IMR-90 (cell line): Measurements from ENCODE around the gene XKR7. TPM values are rescaled to one million over a fixed set of nuclear protein-coding genes. Genes with fewer than 3 reads are reported as not detected.

Experiments
- ATAC-seq: fragments of 200-7000 bp; cut with Tn5 transposase; 2 replicates; pipeline ENCODE4 v1.9.1; 2020; ENCODE audit warnings: low read depth, mild to moderate bottlenecking, moderate library complexity
- BruUV-seq: library from RNA; stranded (reverse); fragments of 400-500 nt; replicated peaks from 2 replicates; lab custom pipeline; 2021; lab: Mats Ljungman, UMichigan
- CTCF ChIA-PET: fragments of 300-600 bp; formaldehyde crosslinking; extraction: SDS; loops from one replicate; lab custom pipeline; 2021; ENCODE audit warnings: antibody characterized with exemption; lab: Yijun Ruan, JAX
- POLR2A ChIA-PET: fragments of 300-600 bp; sonication (Branson Sonifier 250); formaldehyde crosslinking; loops from one replicate; lab custom pipeline; 2022; ENCODE audit warnings: antibody characterized with exemption; ENCODE audit not compliant: unreplicated experiment; lab: Charles Lee
- DNase-seq: peaks from one replicate; pipeline ENCODE4 v3.0.0; 2013
- H2AFZ ChIP-seq: replicated peaks from 2 replicates; pipeline ENCODE3; 2013; ENCODE audit warnings: low read length, mild to moderate bottlenecking; ENCODE audit not compliant: poor library complexity
- H2AK5ac ChIP-seq: 2 replicates; pipeline ENCODE4 v1.6.1; 2013; ENCODE audit warnings: low read depth, low read length, inconsistent platforms
- H2AK9ac ChIP-seq: replicated peaks from 2 replicates; pipeline ENCODE3; 2013; ENCODE audit warnings: mild to moderate bottlenecking, low read depth, low read length, moderate library complexity; ENCODE audit not compliant: poor library complexity
- H2BK120ac ChIP-seq: 2 replicates; pipeline ENCODE4 v1.6.1; 2013; ENCODE audit warnings: low read depth, low read length, inconsistent platforms
- H2BK15ac ChIP-seq: 3 replicates; pipeline ENCODE4 v1.6.1; 2013; ENCODE audit warnings: low read depth, low read length, inconsistent platforms
- H2BK20ac ChIP-seq: 2 replicates; pipeline ENCODE4 v1.6.1; 2013; ENCODE audit warnings: low read depth, mild to moderate bottlenecking, inconsistent platforms, low read length, moderate library complexity
- H2BK5ac ChIP-seq: 2 replicates; pipeline ENCODE4 v1.6.1; 2013; ENCODE audit warnings: mild to moderate bottlenecking, low read depth, low read length, inconsistent platforms; ENCODE audit not compliant: poor library complexity, severe bottlenecking
- H3K14ac ChIP-seq: replicated peaks from 2 replicates; pipeline ENCODE4 v1.6.1; 2013; ENCODE audit warnings: low read depth, low read length, inconsistent platforms
- H3K18ac ChIP-seq: 2 replicates; pipeline ENCODE4 v1.6.1; 2013; ENCODE audit warnings: low read depth, low read length, control low read depth
- H3K23ac ChIP-seq: 2 replicates; pipeline ENCODE4 v1.6.1; 2013; ENCODE audit warnings: low read depth, low read length, inconsistent platforms
- H3K27ac ChIP-seq: 2 replicates; pipeline ENCODE4 v1.5.1; 2013; ENCODE audit warnings: mild to moderate bottlenecking, control low read depth, low read length; ENCODE audit not compliant: insufficient read depth
- H3K27me3 ChIP-seq: 2 replicates; pipeline ENCODE4 v1.6.1; 2013; ENCODE audit warnings: low read length; ENCODE audit not compliant: control insufficient read depth, insufficient read depth
- H3K36me3 ChIP-seq: 2 replicates; pipeline ENCODE4 v1.6.1; 2013; ENCODE audit warnings: low read length, mixed read lengths; ENCODE audit not compliant: control insufficient read depth, insufficient read depth
- H3K4ac ChIP-seq: 2 replicates; pipeline ENCODE4 v1.6.1; 2013; ENCODE audit warnings: low read depth, low read length, inconsistent platforms
- H3K4me1 ChIP-seq: 2 replicates; pipeline ENCODE4 v1.6.1; 2013; ENCODE audit warnings: low read length, mixed read lengths; ENCODE audit not compliant: control insufficient read depth, insufficient read depth
- H3K4me2 ChIP-seq: 2 replicates; pipeline ENCODE4 v1.6.1; 2013; ENCODE audit warnings: low read depth, mild to moderate bottlenecking, control low read depth, low read length, moderate library complexity
- H3K4me3 ChIP-seq: 2 replicates; pipeline ENCODE4 v1.5.1; 2013; ENCODE audit warnings: low read depth, mild to moderate bottlenecking, control low read depth, low read length, moderate library complexity; ENCODE audit not compliant: insufficient read depth
- H3K56ac ChIP-seq: 2 replicates; pipeline ENCODE4 v1.6.1; 2013; ENCODE audit warnings: low read length, inconsistent platforms; ENCODE audit not compliant: insufficient read depth; ENCODE audit errors: extremely low read depth
- H3K79me1 ChIP-seq, 2 experiments: 2 replicates each; pipeline ENCODE4 v1.6.1; 2013; ENCODE audit warnings: low read length in 2 of 2, inconsistent platforms in 1 of 2, low read depth in 1 of 2
- H3K9ac ChIP-seq: 2 replicates; pipeline ENCODE4 v1.6.1; 2013; ENCODE audit warnings: low read depth, low read length, control low read depth
- H3K9me1 ChIP-seq: 2 replicates; pipeline ENCODE4 v1.6.1; 2013; ENCODE audit warnings: low read length, inconsistent platforms; ENCODE audit not compliant: insufficient read depth
- H3K9me3 ChIP-seq: 2 replicates; pipeline ENCODE4 v1.6.1; 2013; ENCODE audit warnings: low read length; ENCODE audit not compliant: control insufficient read depth, insufficient read depth
- H4K20me1 ChIP-seq: 2 replicates; pipeline ENCODE4 v1.6.1; 2013; ENCODE audit warnings: low read length, inconsistent platforms; ENCODE audit not compliant: insufficient read depth
- H4K5ac ChIP-seq: 2 replicates; pipeline ENCODE4 v1.6.1; 2013; ENCODE audit warnings: mild to moderate bottlenecking, low read depth, low read length, control low read depth
- H4K8ac ChIP-seq, 2 experiments: 2 replicates each; pipeline ENCODE4 v1.6.1; 2013; ENCODE audit warnings: low read depth in 2 of 2, low read length in 2 of 2, control low read depth in 1 of 2, inconsistent platforms in 1 of 2
- H4K91ac ChIP-seq: 2 replicates; pipeline ENCODE4 v1.6.1; 2013; ENCODE audit warnings: low read depth, low read length, inconsistent platforms; ENCODE audit not compliant: insufficient read depth
- BHLHE40 ChIP-seq: fragments of 150-350 bp; IDR thresholded peaks from 2 replicates; pipeline ENCODE4 v1.6.1; 2016; ENCODE audit warnings: mild to moderate bottlenecking, low read depth, low read length
- CEBPB ChIP-seq: IDR thresholded peaks from 2 replicates; pipeline ENCODE4 v1.6.1; 2012; ENCODE audit warnings: low read depth, low read length, improper control_type of control experiment
- CHD1 ChIP-seq: IDR thresholded peaks from 2 replicates; pipeline ENCODE4 v1.6.1; 2012; ENCODE audit warnings: low read depth, low read length, improper control_type of control experiment
- FOS ChIP-seq: fragments of 150-350 bp; IDR thresholded peaks from 2 replicates; pipeline ENCODE4 v1.6.1; 2016; ENCODE audit warnings: low read depth, low read length
- MAFK ChIP-seq: IDR thresholded peaks from 2 replicates; pipeline ENCODE4 v1.6.1; 2012; ENCODE audit warnings: low read depth, low read length, improper control_type of control experiment
- NFE2L2 ChIP-seq: fragments of 150-350 bp; IDR thresholded peaks from 2 replicates; pipeline ENCODE4 v1.6.1; 2016; ENCODE audit warnings: low read depth, mild to moderate bottlenecking, low read length
- RAD21 ChIP-seq: IDR thresholded peaks from 2 replicates; pipeline ENCODE4 v1.6.1; 2012; ENCODE audit warnings: low read length, improper control_type of control experiment
- RCOR1 ChIP-seq: IDR thresholded peaks from 2 replicates; pipeline ENCODE4 v1.6.1; 2012; ENCODE audit warnings: mild to moderate bottlenecking, low read length, improper control_type of control experiment; ENCODE audit not compliant: insufficient replicate concordance
- SMC3 ChIP-seq: fragments of 150-350 bp; IDR thresholded peaks from 2 replicates; pipeline ENCODE4 v1.6.1; 2016; ENCODE audit warnings: low read depth, mild to moderate bottlenecking, antibody characterized with exemption, low read length, moderate library complexity
- WGBS, 2 experiments: methylation state at CpG; one replicate each; pipeline versions ENCODE4 v1.1.5 to v1.1.7; 2013; ENCODE audit warnings: missing lambda C conversion rate in 2 of 2; ENCODE audit not compliant: insufficient read length in 1 of 2; ENCODE audit errors: extremely low coverage in 2 of 2; 5-methylcytosine and 5-hydroxymethylcytosine counted together
- dilution Hi-C: fragments of 300-500 bp; cut with HindIII; formaldehyde crosslinking; loops from one replicate; pipeline ENCODE4 v1.14.3; 2018; ENCODE audit warnings: low sequenced_read_pairs; ENCODE audit not compliant: unreplicated experiment
- in situ Hi-C: fragments of 300-500 bp; cut with MboI; formaldehyde crosslinking; loops from 3 replicates; pipeline ENCODE4 v1.14.3; 2019; ENCODE audit warnings: low sequenced_read_pairs, inconsistent platforms, mixed read lengths
- intact Hi-C: fragments of 100-400 bp; cut with micrococcal nuclease; formaldehyde crosslinking; loops from 2 replicates; pipeline ENCODE4 v1.10.0; 2022
- polyA plus RNA-seq, 3 experiments: library from polyadenylated mRNA; depleted of rRNA; stranded (reverse); fragments of >200 nt; gene quantifications; 2 replicates each; pipeline ENCODE4 v1.2.3, GENCODE V29; 2012; ENCODE audit warnings: low replicate concordance in 1 of 3
- total RNA-seq: library from RNA; depleted of rRNA; stranded (reverse); fragments of >200 nt; gene quantifications from 2 replicates; pipeline ENCODE4 v1.2.3, GENCODE V29; 2012
- TF ChIP-seq, protein P1 (sequence below): conservative IDR thresholded peaks from 2 replicates; pipeline ENCODE4 v1.5.1; 2012; ENCODE audit warnings: mild to moderate bottlenecking, low read depth, low read length, improper control_type of control experiment

XKR7 gene
- total and polyA plus RNA-seq, 2 of the 4 experiments (the other 2 are of a cell fraction) = not detected

DNA sequence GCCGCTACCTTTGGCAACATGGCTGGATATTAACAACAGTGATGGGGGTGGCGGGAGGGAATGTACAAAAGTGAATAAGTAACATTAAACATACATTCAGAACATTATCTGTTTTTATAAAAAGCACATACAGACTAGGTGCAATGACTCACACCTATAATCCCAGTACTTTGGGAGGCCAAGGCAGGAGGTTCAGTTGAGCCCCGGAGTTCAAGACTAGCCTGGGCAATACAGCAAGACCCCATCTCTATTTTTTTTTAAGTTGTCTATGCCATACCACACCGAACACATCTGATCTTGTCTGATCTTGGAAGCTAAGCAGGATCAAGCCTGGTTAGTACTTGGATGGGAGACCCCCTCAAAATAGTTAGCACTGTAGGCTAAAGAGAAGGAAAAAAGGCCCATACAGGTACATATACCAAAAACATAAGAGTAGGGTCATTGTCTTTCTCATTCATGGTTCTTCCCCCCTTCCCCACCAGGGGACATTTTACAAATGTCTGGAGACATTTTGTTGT is 82.4 kb downstream of the XKR7 start:
- Histone ChIP-seq H3K23ac (no peak overlapping the region), H4K8ac (no peak overlapping the region), H2AFZ (no peak overlapping the region), H2BK20ac (no peak overlapping the region), H3K79me1 (no peaks in the 10 kb centered on the region), H3K56ac (no peak overlapping the region), H4K91ac (no peak overlapping the region), H3K27me3 (peaks cover 60% of the 10 kb centered on the region), H2AK5ac (no peak overlapping the region), H2BK15ac (no peak overlapping the region), H3K36me3 (no peaks in the 10 kb centered on the region), H3K9ac (no peak overlapping the region), H2BK5ac (no peak overlapping the region), H3K4me3 (no peak overlapping the region), H3K27ac (no peak overlapping the region), H3K14ac (no peak overlapping the region), H3K4me1 (no peaks in the 10 kb centered on the region), H4K20me1 (no peaks in the 10 kb centered on the region), H3K9me3 (peaks cover 7% of the 10 kb centered on the region), H3K4ac (no peak overlapping the region), H2AK9ac (no peak overlapping the region), H4K5ac (no peak overlapping the region), H3K18ac (no peak overlapping the region), H3K4me2 (no peak overlapping the region), H2BK120ac (no peak overlapping the region), H3K9me1 (no peaks in the 10 kb centered on the region)
- in situ Hi-C loops = no loop called here
- no TSS peak for BruUV-seq
- dilution Hi-C loops = no loop called here
- intact Hi-C loops = no loop called here
- DNase-seq (no peak), ATAC-seq (no peak)
- ChIA-PET CTCF (no interaction called here), POLR2A (no interaction called here)
- no CpG with 5 or more reads among the region's 4 CpGs for WGBS, 2 experiments
- TF ChIP-seq SMC3 = no peak
- TF ChIP-seq RCOR1 = no peak
- no peak for TF ChIP-seq MAFK
- no peak for TF ChIP-seq CHD1
- TF ChIP-seq BHLHE40 = no peak
- TF ChIP-seq, protein P1, sequence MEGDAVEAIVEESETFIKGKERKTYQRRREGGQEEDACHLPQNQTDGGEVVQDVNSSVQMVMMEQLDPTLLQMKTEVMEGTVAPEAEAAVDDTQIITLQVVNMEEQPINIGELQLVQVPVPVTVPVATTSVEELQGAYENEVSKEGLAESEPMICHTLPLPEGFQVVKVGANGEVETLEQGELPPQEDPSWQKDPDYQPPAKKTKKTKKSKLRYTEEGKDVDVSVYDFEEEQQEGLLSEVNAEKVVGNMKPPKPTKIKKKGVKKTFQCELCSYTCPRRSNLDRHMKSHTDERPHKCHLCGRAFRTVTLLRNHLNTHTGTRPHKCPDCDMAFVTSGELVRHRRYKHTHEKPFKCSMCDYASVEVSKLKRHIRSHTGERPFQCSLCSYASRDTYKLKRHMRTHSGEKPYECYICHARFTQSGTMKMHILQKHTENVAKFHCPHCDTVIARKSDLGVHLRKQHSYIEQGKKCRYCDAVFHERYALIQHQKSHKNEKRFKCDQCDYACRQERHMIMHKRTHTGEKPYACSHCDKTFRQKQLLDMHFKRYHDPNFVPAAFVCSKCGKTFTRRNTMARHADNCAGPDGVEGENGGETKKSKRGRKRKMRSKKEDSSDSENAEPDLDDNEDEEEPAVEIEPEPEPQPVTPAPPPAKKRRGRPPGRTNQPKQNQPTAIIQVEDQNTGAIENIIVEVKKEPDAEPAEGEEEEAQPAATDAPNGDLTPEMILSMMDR = no peak
- no peak for TF ChIP-seq FOS
- no peak for TF ChIP-seq RAD21
- TF ChIP-seq NFE2L2 = no peak
- no peak for TF ChIP-seq CEBPB
